Tibial nerve (tissue), 4 donors: ENCODE data around the gene SERPINH1.

ENCODE experiments used
- EP300 ChIP-seq, 2 donors: sonication (generic); formaldehyde crosslinking; IDR thresholded peaks; one replicate each; pipeline ENCODE4 v1.6.1; 2017; ENCODE audit warnings: antibody characterized with exemption in 2 of 2, mild to moderate bottlenecking in 1 of 2
- POLR2A ChIP-seq, 2 donors: fragments of 450-650 bp; IDR thresholded peaks; one replicate each; pipeline ENCODE4 v1.6.1; 2017; ENCODE audit warnings: antibody characterized with exemption in 2 of 2, mild to moderate bottlenecking in 2 of 2, moderate library complexity in 2 of 2
- TF ChIP-seq, protein P1 (sequence below), 5 experiments: fragments of 200-600 bp in 3 of 5; fragments of 450-650 bp in 2 of 5; sonication (generic) in 3 of 5; IDR thresholded peaks; one replicate each; pipeline ENCODE4 v1.5.1; 2016 to 2019; ENCODE audit warnings: antibody characterized with exemption in 5 of 5, mild to moderate bottlenecking in 3 of 5, moderate library complexity in 2 of 5

GRCh38 chr11:75570559-75571139 lies 8.6 kb downstream of the SERPINH1 start:
- TF ChIP-seq, protein P1, sequence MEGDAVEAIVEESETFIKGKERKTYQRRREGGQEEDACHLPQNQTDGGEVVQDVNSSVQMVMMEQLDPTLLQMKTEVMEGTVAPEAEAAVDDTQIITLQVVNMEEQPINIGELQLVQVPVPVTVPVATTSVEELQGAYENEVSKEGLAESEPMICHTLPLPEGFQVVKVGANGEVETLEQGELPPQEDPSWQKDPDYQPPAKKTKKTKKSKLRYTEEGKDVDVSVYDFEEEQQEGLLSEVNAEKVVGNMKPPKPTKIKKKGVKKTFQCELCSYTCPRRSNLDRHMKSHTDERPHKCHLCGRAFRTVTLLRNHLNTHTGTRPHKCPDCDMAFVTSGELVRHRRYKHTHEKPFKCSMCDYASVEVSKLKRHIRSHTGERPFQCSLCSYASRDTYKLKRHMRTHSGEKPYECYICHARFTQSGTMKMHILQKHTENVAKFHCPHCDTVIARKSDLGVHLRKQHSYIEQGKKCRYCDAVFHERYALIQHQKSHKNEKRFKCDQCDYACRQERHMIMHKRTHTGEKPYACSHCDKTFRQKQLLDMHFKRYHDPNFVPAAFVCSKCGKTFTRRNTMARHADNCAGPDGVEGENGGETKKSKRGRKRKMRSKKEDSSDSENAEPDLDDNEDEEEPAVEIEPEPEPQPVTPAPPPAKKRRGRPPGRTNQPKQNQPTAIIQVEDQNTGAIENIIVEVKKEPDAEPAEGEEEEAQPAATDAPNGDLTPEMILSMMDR (IDR thresholded peaks at IDR 0.05) = no peak
- TF ChIP-seq POLR2A (IDR thresholded peaks at IDR 0.05) (no peak), EP300 (IDR thresholded peaks at IDR 0.05) (no peak)
